NOMO-1 treated with DMSO at 0.1 percent for 48 hours (cell line): ENCODE results near the gene TTC33.

Experiments
- DNase-seq: peaks from one replicate; lab custom pipeline; 2025; ENCODE audit not compliant: unreplicated experiment; lab: John Stamatoyannopoulos, UW

Gene TTC33

GRCh38 chr5:40615586-40616170 is 140.1 kb downstream of the TTC33 start:
- DNase-seq, result peak; percentile 99

- no peak for DNase-seq
Measured at GRCh38 chr5:40614923-40615585, 140.7 kb downstream of the TTC33 start.

- DNase-seq, result no peak
Measured at GRCh38 chr5:40614466-40614865, 141.3 kb downstream of the TTC33 start.

DNA sequence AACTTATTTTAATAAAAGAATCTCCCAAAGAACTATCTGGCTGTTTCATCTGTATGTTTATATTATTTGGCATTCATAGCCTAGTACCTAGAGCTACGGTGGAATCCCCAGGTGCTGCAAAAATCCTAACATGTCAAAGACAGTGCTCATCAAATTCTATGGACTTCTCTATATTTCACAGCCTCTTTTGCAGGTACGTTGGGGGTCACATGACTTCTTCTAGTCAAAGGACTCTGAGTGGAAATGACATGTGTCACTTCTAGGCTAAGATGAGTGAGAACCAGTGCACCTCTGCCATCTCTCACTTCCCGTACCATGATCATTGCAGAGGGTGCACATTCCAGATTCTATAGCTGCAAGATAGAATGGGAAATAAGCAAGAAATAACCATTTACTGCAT is 148.6 kb downstream of the TTC33 start:
- no peak for DNase-seq

- no peak for DNase-seq
Measured at GRCh38 chr5:40606077-40606765, 149.5 kb downstream of the TTC33 start.

- peak; percentile 83 for DNase-seq
Measured at GRCh38 chr5:40605295-40605958, 150.3 kb downstream of the TTC33 start.

DNA sequence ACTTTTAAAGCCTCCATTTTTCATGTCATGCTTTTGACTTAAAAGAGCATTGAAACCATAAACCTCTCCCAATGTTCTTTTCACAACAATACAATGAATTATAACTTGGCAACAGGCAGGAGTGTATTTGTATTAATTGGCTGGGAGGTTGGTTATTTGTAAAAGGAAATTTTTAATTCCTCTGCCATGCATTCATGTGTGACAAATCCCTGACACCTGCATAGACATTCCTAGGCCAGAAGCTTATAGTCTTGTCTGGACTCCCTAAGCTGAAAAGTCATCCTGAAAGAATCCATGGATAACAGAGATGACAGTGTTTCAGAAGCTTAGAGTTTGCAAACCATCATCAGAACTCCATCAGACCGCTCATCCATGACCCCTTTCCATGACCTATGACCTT is 152.4 kb downstream of the TTC33 start:
- DNase-seq, result no peak

- DNase-seq, result no peak
Measured at GRCh38 chr5:40601198-40601868, 154.4 kb downstream of the TTC33 start.

DNA sequence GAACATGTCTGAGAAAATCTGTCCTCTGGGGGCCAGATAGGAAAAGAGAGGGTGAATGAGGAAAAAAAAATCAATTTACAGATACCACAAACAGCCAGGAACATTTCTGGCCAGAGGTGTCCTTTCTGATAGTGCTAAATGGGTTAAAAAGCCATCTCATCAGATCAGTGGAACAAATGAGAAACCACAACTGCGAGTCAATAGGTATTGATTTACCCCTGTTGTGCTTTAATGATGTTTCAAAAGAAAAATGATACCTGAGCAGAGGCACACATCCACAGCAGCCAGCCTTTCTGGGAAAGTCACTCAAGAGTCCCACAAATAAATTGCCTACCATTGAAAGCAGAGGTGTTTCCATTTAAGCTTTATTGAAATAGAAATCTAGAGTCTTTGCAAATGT is 155.4 kb downstream of the TTC33 start:
- DNase-seq, result no peak

DNA sequence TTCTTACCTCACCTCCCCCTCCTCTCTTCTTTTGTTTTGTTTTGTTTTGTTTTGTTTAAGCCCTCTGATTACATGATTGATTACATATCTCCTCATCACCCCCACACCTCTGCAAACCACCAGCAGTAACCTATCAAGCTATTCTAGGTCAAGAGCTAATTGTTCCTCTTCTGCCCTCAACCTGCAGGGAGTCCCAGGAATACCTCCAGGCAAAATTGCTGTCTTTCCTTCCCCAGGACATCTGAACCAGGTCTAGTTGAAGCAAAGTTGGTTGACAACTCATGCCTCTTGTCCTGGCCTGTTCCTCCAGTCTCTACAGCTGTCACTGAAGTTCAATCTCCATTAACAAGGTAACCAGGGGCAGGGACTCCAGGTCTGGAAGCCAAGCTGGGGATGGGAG is 156.1 kb downstream of the TTC33 start:
- DNase-seq, result no peak

DNA sequence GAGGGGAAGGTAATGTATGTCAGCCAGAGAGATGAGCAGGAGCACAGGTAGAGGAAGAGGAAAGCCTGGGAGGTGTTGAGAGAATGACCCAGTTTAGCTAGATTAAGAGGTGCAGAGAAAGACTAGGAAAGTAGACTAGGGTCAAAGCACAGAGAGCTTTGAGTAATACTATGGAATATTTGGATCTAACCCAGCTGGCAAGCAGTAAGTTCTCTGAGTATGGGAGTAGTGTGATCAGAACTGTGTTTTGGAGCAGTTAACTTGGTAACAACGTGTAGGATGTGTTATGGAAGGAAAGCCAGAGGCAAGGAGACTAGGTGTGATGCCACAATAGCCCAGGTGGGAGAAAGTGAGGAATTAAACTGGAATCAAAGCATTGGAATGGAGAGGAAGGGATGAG is 160.9 kb downstream of the TTC33 start:
- no peak for DNase-seq

GRCh38 chr5:40591727-40592396 is 163.9 kb downstream of the TTC33 start:
- DNase-seq, result peak; percentile 96

DNA sequence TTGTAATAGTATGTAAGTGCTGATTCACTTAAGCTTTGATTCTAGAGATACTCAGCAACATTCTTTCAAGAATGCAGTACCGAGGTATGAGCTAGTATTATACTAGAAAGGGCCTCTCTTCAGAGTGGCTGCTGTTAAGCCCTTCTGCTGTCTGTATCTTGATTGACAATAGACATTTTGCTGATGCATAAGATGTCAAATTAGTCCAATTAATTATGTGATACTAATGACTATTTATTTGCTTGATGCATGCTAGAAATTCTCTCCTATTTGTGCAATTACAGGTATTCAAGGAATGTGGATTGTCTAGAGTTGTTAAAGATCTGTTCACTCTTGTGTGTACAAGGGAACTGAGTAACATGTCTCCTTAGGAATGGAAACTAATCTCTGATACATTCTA is 168.4 kb downstream of the TTC33 start:
- DNase-seq, result no peak

GRCh38 chr5:40585537-40586267 is 170.1 kb downstream of the TTC33 start:
- no peak for DNase-seq

GRCh38 chr5:40584054-40584453 is 171.7 kb downstream of the TTC33 start:
- no peak for DNase-seq

DNA sequence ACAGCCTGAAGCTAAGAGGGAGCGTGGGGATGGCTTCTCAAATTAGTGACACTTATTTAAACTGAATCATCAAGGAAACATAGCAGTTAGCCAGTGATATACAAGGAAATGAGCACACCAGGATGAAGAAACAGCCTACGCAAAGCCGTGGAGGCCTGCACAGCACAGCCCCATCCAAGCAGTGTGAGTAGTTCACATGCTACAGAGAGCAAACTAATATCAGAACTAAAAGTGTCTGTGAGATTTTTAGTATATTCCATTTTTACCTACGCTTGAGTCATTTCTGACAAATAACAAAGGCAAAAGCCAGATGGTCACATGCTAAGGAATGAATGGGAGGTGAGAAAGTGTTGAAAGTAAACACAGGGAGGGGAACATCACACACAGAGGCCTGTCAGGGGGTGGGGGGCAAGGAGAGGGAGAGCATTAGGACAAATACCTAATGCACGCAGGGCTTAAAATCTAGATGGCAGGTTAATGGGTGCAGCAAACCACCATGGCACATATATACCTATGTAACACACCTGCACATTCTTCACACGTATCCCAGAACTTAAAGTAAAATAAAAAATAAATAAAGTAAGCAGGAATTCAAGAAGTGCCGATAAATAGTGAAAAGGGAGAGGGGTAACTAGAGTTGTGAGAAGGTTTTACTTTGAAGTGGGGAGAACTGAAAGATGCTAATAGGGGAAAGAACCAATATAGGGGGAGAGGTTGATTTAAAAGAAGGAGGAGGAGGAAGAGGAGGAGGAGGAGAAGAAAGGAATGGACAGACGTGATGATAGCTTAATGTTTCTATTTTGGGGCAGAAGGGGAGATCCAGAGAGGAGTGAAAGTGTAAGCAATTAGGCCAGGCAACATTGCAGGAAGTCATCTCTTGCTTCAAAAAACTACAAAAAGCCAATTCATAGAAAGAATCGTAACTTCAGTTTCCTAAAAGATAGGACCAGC is 177.0 kb downstream of the TTC33 start:
- DNase-seq, result peak; percentile 77

DNA sequence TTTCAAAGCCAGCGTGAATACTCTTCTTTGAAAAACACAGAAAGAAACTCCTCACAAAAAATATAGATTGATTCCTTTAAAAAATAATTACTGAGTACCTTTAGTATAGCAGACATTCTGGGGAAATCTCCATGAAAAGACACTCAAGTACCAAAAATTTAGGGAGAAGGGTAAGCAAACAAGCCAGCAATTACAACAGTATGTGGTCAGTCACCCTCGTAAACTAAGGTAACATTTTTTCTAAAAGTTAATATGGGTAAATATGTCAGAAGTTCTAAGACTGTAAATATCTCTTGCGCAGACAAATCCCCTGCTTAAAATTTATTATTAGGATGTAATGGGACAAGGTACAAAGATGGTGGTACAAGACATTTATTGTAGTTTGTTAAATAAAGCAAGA is 178.0 kb downstream of the TTC33 start:
- DNase-seq, result no peak

DNA sequence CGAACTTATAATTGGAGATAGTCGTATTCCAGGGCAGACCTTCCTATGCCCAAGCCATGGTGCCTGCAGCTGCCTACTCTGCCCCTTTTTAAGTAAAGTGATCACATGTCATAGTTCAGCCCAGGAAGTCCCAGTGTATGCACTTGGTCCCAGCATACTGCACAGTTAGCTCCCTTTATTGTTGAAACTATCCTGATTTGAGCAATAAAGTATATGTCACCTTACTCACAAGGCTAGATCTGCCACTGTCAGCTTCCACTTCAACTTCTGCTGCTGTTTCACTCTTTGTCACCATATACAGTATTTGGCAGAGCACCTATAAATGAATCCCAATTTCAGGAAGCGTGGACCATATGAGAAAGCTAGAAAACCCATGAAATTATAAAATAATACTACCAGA is 179.8 kb downstream of the TTC33 start:
- DNase-seq, result no peak

DNA sequence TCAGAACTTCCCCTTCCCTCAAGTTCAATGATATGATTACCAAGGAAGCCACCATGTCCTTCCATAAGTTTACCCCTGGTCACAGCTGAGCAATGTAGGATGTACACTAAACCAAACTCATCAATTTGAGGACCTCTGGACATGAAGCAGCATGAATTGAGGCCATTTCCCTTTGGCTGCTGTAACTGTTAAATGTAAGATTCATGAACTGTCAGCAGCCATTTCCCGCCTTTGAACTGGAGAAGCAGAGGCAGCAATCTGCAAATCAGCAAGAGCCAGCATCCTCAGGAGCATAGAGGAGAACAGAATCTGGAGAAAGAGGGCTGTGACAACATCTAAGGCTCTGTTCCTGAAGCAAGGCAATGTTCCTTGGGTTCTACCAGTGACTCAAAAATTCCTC is 180.3 kb downstream of the TTC33 start:
- DNase-seq, result no peak
